Activated T-cell treated with anti-CD3 and anti-CD28 coated beads, Interleukin-2, amount 50 U/mL, for 24 hours (primary cell): ENCODE results near the gene NHLH1.

Experiments
- DNase-seq: peaks from one replicate; pipeline ENCODE4 v3.0.0-alpha.2; 2020
- H3K27ac Mint-ChIP-seq: 2 replicates; pipeline ENCODE4 v1.8.0; 2020; ENCODE audit warnings: mild to moderate bottlenecking, mixed read lengths
- H3K27me3 Mint-ChIP-seq: 2 replicates; pipeline ENCODE4 v1.8.0; 2020; ENCODE audit warnings: mixed read lengths
- H3K36me3 Mint-ChIP-seq: 2 replicates; pipeline ENCODE4 v1.8.0; 2020; ENCODE audit warnings: low read depth, mixed read lengths
- H3K4me1 Mint-ChIP-seq: 2 replicates; pipeline ENCODE4 v1.8.0; 2020; ENCODE audit warnings: low read depth, mixed read lengths
- H3K4me3 Mint-ChIP-seq: 2 replicates; pipeline ENCODE4 v1.8.0; 2020; ENCODE audit warnings: mild to moderate bottlenecking, moderate library complexity, mixed read lengths
- H3K9me3 Mint-ChIP-seq: 2 replicates; pipeline ENCODE4 v1.8.0; 2020; ENCODE audit warnings: mixed read lengths

NHLH1 gene

DNA sequence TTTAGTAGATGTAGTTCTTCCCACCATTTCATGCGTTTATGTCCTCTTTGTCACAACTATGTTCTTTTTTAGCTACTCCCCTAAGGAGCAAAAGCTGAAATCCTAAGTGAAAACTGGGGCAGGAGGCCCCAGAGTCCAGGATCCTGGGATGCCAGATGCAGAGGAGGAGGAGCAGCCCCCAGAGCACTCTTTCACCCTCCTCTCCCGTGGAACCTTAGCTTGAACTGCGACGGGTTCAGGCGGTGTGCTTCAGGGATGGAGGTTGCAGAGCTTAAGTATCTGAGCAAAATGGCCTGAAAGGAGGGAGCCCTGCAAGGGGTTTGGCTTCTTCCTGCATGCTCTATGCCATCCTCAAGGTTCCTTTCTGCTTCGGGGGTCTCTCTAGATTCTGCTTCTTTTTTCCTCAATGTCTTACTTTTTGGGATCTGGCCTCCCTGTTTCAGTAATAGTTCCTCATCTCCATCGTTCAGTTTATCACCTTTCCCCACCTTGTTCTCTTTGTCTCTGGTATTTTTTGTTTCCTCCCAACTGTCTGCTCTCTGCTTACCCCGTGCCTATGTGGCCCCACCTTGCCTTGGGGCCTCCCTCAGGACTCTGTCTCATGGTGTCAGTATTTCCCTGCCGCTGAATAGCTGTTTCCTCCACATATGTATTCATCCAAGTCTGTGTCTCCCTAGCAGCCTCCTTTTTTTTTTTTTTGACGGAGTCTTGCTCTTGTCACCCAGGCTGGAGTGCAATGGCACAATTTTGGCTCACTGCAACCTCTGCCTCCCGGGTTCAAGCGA, 2.7 kb upstream of the NHLH1 start:
- H3K9me3 Mint-ChIP-seq: no peaks in the 10 kb centered on the region
- peaks cover 22% of the 10 kb centered on the region for H3K36me3 Mint-ChIP-seq
- H3K4me3 Mint-ChIP-seq: no peak overlapping the region
- peak overlapping the region; percentile 1 for H3K27ac Mint-ChIP-seq
- DNase-seq: no peak
- H3K4me1 Mint-ChIP-seq: no peaks in the 10 kb centered on the region
- no peaks in the 10 kb centered on the region for H3K27me3 Mint-ChIP-seq

DNA sequence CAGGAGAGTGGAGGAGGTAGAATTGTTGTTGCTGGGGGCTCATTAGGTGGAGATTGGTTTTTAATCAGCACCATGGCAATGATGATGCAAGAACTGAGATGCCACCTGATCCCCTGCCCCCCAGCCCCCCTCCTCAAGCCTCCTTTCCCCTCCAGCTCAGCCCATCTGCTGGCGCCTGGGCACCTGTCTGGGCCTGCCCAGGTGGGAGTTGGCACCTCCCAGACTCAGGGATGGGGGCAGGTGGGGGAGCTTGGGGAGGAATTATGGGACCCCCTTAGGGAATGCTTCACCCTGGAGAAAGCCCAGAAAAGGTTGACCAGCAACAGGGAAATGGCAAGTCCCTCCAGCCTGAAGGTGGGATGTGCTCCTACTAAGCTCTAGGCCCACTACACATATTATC, 1.5 kb upstream of the NHLH1 start:
- no peak for DNase-seq
- H3K4me1 Mint-ChIP-seq: no peaks in the 10 kb centered on the region
- H3K4me3 Mint-ChIP-seq: no peak overlapping the region
- no peaks in the 10 kb centered on the region for H3K9me3 Mint-ChIP-seq
- H3K27me3 Mint-ChIP-seq: no peaks in the 10 kb centered on the region
- H3K36me3 Mint-ChIP-seq: peaks cover 10% of the 10 kb centered on the region
- no peak overlapping the region for H3K27ac Mint-ChIP-seq

DNA sequence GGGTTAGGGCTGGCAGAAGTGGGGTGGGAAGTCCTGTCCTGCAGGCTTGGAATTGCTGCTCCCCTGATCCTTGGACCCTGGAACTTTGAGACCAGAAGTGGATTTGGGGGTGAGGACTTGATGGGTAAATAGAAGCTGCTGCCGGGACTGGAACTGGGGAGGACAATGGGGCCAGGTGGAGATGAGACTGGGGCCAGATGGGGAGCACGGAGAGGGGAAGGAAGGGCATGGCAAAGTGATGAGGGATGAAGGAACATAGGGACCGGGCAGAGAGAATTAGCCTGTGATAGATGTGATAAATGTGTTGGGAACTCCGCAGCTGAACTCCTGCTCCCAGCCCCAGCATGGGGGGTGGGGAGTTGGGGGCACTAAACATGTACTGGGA, 637 bp downstream of the NHLH1 start:
- no peaks in the 10 kb centered on the region for H3K27me3 Mint-ChIP-seq
- H3K36me3 Mint-ChIP-seq: no peaks in the 10 kb centered on the region
- H3K9me3 Mint-ChIP-seq: no peaks in the 10 kb centered on the region
- no peak overlapping the region for H3K4me3 Mint-ChIP-seq
- H3K27ac Mint-ChIP-seq: no peak overlapping the region
- no peak for DNase-seq
- H3K4me1 Mint-ChIP-seq: no peaks in the 10 kb centered on the region

DNA sequence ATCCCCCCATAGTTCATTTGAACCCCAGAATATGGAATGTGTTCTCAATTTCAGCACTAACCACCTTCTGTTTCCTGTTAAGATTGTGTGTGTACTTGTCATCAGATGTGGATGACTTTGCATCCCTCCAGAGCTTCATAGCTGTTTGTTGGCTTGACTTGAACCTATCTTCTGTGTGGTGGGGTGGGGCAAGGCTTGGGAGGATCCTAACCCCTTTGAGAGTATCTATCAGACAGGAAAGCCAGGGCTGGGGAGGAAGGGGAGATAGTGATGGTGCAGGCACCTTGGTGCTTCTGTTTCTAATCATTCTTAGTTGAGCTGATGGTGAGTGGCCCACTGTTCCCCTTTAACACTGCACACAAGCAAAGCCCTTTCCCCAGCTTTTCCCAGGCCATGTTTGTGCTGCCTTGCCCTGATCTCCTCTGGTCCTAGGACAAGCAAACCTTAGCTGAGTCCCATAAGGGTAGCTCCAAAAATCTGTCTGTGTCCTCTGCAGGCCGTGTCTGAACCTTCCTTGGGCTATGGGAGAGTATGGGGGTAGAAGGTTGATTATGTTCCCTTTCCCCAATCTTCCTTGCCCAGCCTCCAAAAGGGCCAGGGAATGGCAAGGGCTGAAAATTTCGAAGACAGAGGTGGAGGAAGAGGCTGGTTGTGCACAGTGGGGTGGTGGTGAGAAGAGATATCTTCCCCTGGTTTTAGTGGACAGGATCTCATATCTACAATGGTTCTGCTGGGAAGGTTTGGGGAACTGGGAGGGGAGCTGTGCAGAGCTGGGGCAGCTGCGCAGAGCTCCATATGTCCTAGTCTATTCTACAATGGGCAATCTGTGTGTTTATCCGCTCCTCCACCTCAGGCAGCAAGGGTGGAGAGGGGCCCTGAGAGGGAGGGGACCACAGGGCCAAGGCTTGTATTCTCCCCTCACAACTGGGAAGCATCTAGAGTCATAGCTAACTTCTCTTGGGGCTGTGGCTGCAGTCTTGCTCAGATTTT, 1.4 kb downstream of the NHLH1 start:
- no peak overlapping the region for H3K4me3 Mint-ChIP-seq
- no peak overlapping the region for H3K27ac Mint-ChIP-seq
- DNase-seq: no peak
- H3K9me3 Mint-ChIP-seq: no peaks in the 10 kb centered on the region
- H3K4me1 Mint-ChIP-seq: no peaks in the 10 kb centered on the region
- no peaks in the 10 kb centered on the region for H3K27me3 Mint-ChIP-seq
- H3K36me3 Mint-ChIP-seq: no peaks in the 10 kb centered on the region

DNA sequence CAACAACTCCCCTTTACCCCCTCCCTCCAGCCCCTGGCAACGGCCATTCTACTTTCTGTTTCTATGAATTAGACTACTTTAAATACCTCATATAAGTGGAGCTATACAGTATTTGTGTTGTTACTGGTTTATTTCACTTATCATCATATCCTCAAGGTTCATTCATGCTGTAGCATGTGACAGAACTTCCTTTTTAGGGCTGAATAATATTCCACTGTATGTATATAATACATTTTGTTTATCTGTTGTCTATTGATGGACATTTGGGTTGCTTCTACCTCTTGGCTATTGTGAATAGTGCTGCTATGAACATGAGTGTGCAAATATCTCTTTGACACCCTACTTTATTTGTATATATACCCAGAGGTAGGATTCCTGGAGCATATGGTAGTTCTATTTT, 2.2 kb downstream of the NHLH1 start:
- Mint-ChIP-seq H3K4me3 (no peak overlapping the region), H3K27me3 (no peaks in the 10 kb centered on the region), H3K27ac (no peak overlapping the region), H3K4me1 (no peaks in the 10 kb centered on the region), H3K36me3 (no peaks in the 10 kb centered on the region), H3K9me3 (no peaks in the 10 kb centered on the region)
- DNase-seq: no peak

DNA sequence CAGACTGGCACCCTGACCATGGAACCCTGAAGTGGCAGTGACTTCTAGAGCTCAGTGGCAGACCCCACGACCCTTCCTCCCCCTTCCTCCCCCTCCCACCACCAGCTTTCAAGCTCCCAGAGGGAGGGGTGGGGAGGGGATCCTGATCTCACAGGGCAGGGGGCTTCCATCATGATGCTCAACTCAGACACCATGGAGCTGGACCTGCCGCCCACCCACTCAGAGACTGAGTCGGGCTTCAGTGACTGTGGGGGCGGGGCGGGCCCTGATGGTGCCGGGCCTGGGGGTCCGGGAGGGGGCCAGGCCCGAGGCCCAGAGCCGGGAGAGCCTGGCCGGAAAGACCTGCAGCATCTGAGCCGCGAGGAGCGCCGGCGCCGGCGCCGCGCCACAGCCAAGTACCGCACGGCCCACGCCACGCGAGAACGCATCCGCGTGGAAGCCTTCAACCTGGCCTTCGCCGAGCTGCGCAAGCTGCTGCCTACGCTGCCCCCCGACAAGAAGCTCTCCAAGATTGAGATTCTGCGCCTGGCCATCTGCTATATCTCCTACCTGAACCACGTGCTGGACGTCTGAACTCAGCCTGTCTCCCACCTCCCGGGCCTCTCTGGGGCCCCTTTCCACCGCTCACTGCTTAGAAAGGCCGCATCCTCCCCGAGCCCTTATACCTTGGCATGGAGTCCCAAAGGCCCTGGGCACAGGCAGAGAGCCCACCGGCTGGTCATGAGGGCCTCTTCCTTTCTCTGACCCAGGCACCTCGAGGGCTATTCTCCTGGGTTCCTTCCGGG, 3.9 kb downstream of the NHLH1 start:
- Mint-ChIP-seq H3K4me3 (no peak overlapping the region), H3K27ac (no peak overlapping the region), H3K27me3 (peaks cover 2% of the 10 kb centered on the region)

DNA sequence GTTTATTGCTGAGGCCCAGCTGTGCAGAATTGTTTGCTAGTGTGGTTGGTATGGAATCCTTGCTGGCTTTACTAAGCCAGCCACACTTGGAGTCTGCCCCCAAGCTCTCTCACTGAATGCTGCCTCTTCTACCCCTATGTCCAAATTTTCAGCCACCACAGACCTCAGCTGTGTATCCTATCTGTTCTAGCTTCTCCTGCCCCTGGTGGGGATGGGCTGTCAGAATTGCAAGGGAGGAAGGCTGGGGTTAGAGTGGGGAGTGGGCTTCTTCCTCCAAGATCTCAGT, 4.4 kb downstream of the NHLH1 start:
- Mint-ChIP-seq H3K4me1 (peaks cover 9% of the 10 kb centered on the region), H3K4me3 (no peak overlapping the region), H3K36me3 (no peaks in the 10 kb centered on the region), H3K27me3 (peaks cover 3% of the 10 kb centered on the region), H3K9me3 (no peaks in the 10 kb centered on the region), H3K27ac (no peak overlapping the region)
- DNase-seq: no peak

More for the DNA sequence above, 3.9 kb downstream of the NHLH1 start:
- H3K36me3 Mint-ChIP-seq: no peaks in the 10 kb centered on the region
- peaks cover 4% of the 10 kb centered on the region for H3K4me1 Mint-ChIP-seq
- no peaks in the 10 kb centered on the region for H3K9me3 Mint-ChIP-seq
- DNase-seq: no peak

DNA sequence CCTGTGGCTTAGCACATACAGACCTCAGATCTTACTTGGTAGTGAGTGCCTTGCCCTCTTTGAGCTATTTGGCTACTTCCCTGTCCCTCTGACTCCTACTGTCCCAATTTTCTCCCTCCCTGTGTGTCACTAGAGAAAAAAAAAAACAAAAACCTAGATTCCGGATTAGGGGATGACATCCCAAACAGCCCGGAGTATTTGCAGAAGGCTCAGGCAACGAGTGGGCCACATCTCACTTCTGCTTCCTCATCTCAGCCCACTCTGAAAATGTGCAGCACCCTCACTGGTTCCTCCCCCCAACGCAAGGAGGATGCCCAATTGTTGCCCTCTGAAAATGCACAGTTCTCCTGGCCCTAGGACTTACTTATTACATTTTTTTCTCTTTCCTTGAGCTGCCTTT, 4.9 kb downstream of the NHLH1 start:
- no peak for DNase-seq
- H3K36me3 Mint-ChIP-seq: no peaks in the 10 kb centered on the region
- H3K4me1 Mint-ChIP-seq: peaks cover 13% of the 10 kb centered on the region
- H3K9me3 Mint-ChIP-seq: no peaks in the 10 kb centered on the region
- no peak overlapping the region for H3K4me3 Mint-ChIP-seq
- peaks cover 3% of the 10 kb centered on the region for H3K27me3 Mint-ChIP-seq
- H3K27ac Mint-ChIP-seq: no peak overlapping the region

DNA sequence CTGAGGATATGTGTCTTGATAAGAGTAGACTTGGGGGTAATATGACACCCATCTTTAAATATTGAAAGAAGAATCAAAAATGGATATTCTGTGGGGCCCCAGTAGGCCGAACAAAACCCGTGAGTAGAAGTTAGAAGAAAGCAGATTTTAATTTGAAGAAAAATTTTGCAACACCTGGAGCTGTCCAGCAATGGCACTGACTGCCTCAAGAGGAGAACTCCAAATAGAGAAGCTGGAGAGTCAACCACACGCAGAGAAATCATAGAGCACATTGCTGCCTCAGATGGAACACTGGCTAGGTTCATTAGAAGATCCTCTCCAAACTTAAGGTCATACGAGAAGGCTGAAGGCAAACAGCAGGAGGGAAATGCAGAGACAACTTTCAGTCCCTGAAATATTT, 6.8 kb downstream of the NHLH1 start:
- no peaks in the 10 kb centered on the region for H3K9me3 Mint-ChIP-seq
- no peak for DNase-seq
- H3K27ac Mint-ChIP-seq: no peak overlapping the region
- H3K36me3 Mint-ChIP-seq: no peaks in the 10 kb centered on the region
- no peak overlapping the region for H3K4me3 Mint-ChIP-seq
- H3K27me3 Mint-ChIP-seq: peaks cover 3% of the 10 kb centered on the region
- peaks cover 15% of the 10 kb centered on the region for H3K4me1 Mint-ChIP-seq

DNA sequence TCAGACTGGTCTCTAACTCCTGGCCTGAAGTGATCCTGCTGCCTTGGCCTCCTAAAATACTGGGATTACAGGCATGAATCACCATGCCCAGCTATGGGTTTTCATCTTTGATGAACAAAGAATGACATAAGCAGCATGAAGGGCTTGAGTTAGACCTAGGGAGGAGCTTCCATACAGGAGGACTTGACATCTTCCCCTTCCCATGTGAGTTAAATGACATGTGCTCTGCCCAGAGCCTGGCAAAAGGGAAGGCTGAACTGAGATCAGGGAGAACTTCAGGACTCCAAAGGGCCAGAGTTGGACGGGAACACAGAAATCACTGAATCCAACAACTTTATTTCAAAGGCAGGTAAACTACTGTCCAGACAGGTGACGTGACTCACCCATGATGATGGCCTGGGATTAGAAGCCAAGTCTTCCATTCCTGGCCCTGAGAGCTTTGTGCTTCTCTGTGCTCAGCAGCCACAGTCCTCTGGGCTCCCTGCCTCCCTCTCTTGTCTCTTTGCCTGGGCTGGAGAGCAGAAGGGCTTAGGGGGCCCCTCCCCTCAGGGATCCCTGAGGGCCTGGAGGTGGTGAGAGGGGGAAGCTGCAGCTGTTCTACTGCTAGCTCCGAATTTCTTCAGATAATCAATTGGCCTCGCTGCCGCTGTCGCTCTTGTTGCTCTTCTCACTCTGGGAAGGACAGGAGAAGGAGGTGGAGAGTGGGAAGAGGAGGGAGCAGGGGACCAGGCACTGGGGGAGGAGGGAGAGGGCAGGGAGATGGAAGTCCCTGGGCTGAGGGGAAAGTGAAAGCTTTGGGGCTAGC, 7.6 kb downstream of the NHLH1 start:
- Mint-ChIP-seq H3K36me3 (no peaks in the 10 kb centered on the region), H3K27me3 (peaks cover 3% of the 10 kb centered on the region), H3K4me1 (peaks cover 15% of the 10 kb centered on the region), H3K27ac (no peak overlapping the region), H3K9me3 (no peaks in the 10 kb centered on the region), H3K4me3 (no peak overlapping the region)
- no peak for DNase-seq

DNA sequence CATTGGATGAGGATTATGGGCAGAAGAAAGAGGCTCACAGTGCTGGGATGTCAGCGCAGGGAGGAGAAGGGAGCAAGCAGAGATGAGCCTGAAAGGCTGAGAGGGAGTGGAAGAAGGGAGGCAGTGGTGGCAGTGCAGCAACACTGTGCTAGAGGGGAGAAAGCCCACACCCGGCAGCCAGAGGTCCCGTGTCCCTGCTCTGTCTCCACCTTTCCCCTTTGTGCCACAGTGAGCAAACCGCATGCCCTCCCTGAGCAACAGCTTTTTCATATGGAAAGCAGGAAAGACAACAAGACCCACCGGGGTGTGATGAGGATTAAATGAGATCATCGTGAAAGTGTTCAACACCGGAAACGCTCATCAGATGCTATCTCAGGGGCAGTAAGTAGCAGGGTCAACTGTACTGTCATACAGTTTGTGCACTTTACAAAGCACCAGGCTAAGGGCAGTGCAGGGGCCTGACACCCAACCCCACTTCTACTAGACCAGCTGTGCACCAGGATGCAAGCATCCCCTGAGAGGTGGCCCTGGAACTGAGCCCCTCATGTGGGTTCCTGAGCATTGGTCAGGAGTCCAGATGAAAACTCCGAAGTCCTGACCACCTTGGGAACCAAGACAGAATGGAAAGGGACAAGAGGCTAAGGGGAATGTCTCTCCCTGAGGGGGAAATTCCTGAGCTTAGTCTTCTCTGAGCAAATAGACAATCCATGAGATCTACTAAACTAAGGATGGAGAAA, 9.1 kb downstream of the NHLH1 start:
- Mint-ChIP-seq H3K27ac (peak overlapping the region; percentile 47), H3K36me3 (no peaks in the 10 kb centered on the region)
- DNase-seq: no peak

DNA sequence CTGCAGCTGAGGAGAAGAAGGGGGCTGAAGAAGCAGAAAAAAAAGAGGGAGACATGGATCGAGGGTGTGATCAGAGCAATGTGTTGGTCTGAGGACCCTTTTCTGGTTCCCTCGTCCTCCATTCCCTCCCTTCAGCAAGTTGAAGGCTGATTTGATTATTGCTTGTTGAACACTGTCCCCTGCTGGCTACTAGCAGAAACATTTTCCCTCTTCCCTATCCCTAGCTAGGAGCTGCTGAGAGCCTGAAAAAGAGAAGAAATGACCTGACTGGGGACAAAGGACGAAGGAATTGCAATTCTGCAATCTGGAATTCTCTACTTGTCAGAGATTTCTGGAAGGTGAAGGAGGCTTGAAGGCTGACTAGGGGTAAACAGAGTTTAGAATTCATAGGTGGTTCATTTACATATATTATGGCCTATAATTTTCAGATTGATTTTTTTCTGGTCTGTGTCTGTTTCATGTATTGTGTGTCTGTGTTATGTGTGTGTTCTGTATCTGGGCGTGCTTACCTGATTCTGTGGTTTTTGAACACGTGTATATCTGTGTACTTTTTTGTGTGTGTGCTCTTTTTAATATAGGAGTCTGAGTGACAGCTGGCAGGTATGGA, 9.8 kb downstream of the NHLH1 start:
- Mint-ChIP-seq H3K27ac (no peak overlapping the region), H3K36me3 (no peaks in the 10 kb centered on the region), H3K27me3 (peaks cover 3% of the 10 kb centered on the region), H3K9me3 (no peaks in the 10 kb centered on the region), H3K4me1 (peaks cover 15% of the 10 kb centered on the region), H3K4me3 (no peak overlapping the region)
- DNase-seq: no peak

More for the DNA sequence above, 9.1 kb downstream of the NHLH1 start:
- Mint-ChIP-seq H3K9me3 (no peaks in the 10 kb centered on the region), H3K27me3 (peaks cover 3% of the 10 kb centered on the region), H3K4me3 (no peak overlapping the region), H3K4me1 (peaks cover 15% of the 10 kb centered on the region)

DNA sequence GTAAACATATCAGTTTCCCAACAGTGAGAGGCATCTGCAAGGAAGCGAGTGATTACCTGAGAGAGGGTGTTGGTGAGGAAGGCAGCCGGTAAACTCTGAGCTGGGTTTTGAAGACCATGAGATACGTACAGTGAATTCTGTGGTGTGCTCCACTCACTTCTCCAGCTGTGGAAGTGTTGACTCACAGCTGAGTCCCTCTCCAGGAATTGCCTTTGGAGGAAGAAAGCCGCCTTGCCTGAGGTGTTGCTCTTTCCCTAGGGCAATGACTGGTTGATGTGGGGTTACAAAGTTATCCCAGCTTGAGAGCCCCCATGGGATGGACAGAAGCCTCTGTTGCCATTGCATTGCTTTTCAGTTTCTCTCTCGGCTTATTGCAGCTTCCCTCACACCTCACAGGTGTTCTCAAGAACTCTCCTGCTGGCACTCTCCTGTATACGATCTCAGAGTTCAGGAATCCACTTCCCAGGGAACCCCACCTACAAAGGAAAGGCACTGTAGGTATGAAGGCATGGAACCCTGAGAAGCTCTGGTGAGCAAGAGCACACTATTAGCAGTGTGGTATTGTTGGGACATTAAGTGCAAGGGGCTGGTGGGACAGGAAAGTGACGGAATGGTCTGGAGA, 10.8 kb downstream of the NHLH1 start:
- no peak overlapping the region for H3K27ac Mint-ChIP-seq
- peaks cover 15% of the 10 kb centered on the region for H3K4me1 Mint-ChIP-seq
- no peaks in the 10 kb centered on the region for H3K36me3 Mint-ChIP-seq
- peaks cover 3% of the 10 kb centered on the region for H3K27me3 Mint-ChIP-seq
- no peak for DNase-seq
- H3K9me3 Mint-ChIP-seq: no peaks in the 10 kb centered on the region
- H3K4me3 Mint-ChIP-seq: no peak overlapping the region
